Esophagus squamous epithelium (tissue), 5 donors: Measurements from ENCODE around the gene ANAPC10. TPM values are rescaled to one million over a fixed set of nuclear protein-coding genes. Genes with fewer than 3 reads are reported as not detected.

ENCODE experiments used
- DNase-seq: peaks from one replicate; lab custom pipeline; 2025; lab: John Stamatoyannopoulos, UW
- H3K27ac ChIP-seq, 4 donors: fragments of 200-600 bp; sonication (generic); one replicate each; pipeline ENCODE4 v1.5.1; 2016 to 2019; ENCODE audit warnings: mild to moderate bottlenecking in 1 of 4
- H3K27me3 ChIP-seq, 4 donors: fragments of 200-600 bp; sonication (generic); 1 replicate in 3 of 4; 2 replicates in 1 of 4; pipeline versions ENCODE4 v1.5.1 to v1.6.0; 2017 to 2021; ENCODE audit warnings: antibody characterized with exemption in 1 of 4
- H3K36me3 ChIP-seq, 3 donors: fragments of 200-600 bp; sonication (generic); one replicate each; pipeline ENCODE4 v1.5.1; 2016 to 2019
- H3K4me1 ChIP-seq, 3 donors: fragments of 200-600 bp; sonication (generic); one replicate each; pipeline ENCODE4 v1.5.1; 2017 to 2019
- H3K4me3 ChIP-seq, 4 donors: fragments of 200-600 bp; sonication (generic); 1 replicate in 3 of 4; 2 replicates in 1 of 4; pipeline ENCODE4 v1.5.1; 2016 to 2019; ENCODE audit warnings: mild to moderate bottlenecking in 2 of 4, moderate library complexity in 1 of 4
- H3K9me3 ChIP-seq, 3 donors: fragments of 200-600 bp; sonication (generic); one replicate each; pipeline ENCODE4 v1.5.1; 2016 to 2019
- CTCF ChIP-seq, 6 experiments: fragments of 450-650 bp in 4 of 6; fragments of 200-600 bp in 2 of 6; sonication (generic) in 2 of 6; IDR thresholded peaks; one replicate each; pipeline ENCODE4 v1.5.1; 2016 to 2019; ENCODE audit warnings: antibody characterized with exemption in 6 of 6, mild to moderate bottlenecking in 4 of 6, moderate library complexity in 4 of 6
- POLR2A ChIP-seq, 4 donors: fragments of 450-650 bp; IDR thresholded peaks; one replicate each; pipeline ENCODE4 v1.6.1; 2017; ENCODE audit warnings: antibody characterized with exemption in 4 of 4, mild to moderate bottlenecking in 4 of 4, moderate library complexity in 3 of 4
- WGBS, 2 donors: methylation state at CpG; one replicate each; pipeline ENCODE4 v1.1.5; 2018; 5-methylcytosine and 5-hydroxymethylcytosine counted together
- intact Hi-C: fragments of 100-400 bp; cut with DNase I; formaldehyde crosslinking; loops from one replicate; pipeline ENCODE4 v1.15.0; 2022
- total RNA-seq, 4 donors: library from RNA; depleted of rRNA; stranded (reverse); fragments of >200 nt; gene quantifications; one replicate each; pipeline ENCODE4 v1.1.0, GENCODE V29; 2016
- donor health status: DM: yes; HTN: yes; CAD: no.

Gene ANAPC10
- total RNA-seq, 4 donors from 2014 or later, result 13.1 to 21.2 (median 19.5) TPM

- H3K4me1 ChIP-seq, result no peaks in the 10 kb centered on the region
- intact Hi-C loops, result no loop called here
- H3K9me3 ChIP-seq, result no peaks in the 10 kb centered on the region
- no peak overlapping the region for H3K27ac ChIP-seq
- H3K36me3 ChIP-seq, result peaks cover 0 to 38% (median 0%) of the 10 kb centered on the region in 3 donors
- no peaks in the 10 kb centered on the region for H3K27me3 ChIP-seq
- no peak overlapping the region for H3K4me3 ChIP-seq
- no peak for DNase-seq
- 60 to 73% methylated on average over 1 of the region's 1 CpG for WGBS, 2 donors
- TF ChIP-seq POLR2A (IDR thresholded peaks at IDR 0.05), result no peak
- no peak for TF ChIP-seq CTCF (IDR thresholded peaks at IDR 0.05)
Observed at GRCh38 chr4:145075742-145076468, 22.1 kb downstream of the ANAPC10 start.

GRCh38 chr4:145071560-145071959 lies 26.4 kb downstream of the ANAPC10 start:
- Histone ChIP-seq H3K36me3 (peaks cover 0 to 11% (median 0%) of the 10 kb centered on the region in 3 donors), H3K4me1 (no peaks in the 10 kb centered on the region), H3K27me3 (no peaks in the 10 kb centered on the region), H3K9me3 (no peaks in the 10 kb centered on the region), H3K4me3 (no peak overlapping the region), H3K27ac (no peak overlapping the region)
- intact Hi-C loops, result no loop called here
- WGBS, 2 donors, result 79 to 94% methylated on average over 2 of the region's 2 CpGs
- no peak for DNase-seq
- TF ChIP-seq CTCF (IDR thresholded peaks at IDR 0.05), result no peak
- no peak for TF ChIP-seq POLR2A (IDR thresholded peaks at IDR 0.05)

GRCh38 chr4:145069361-145069760 lies 28.6 kb downstream of the ANAPC10 start:
- Histone ChIP-seq H3K4me3 (no peak overlapping the region), H3K27ac (no peak overlapping the region), H3K9me3 (no peaks in the 10 kb centered on the region), H3K4me1 (no peaks in the 10 kb centered on the region), H3K36me3 (peaks cover 0 to 10% (median 0%) of the 10 kb centered on the region in 3 donors), H3K27me3 (no peaks in the 10 kb centered on the region)
- DNase-seq, result no peak
- intact Hi-C loops, result loop anchor here (10.0 kb wide), 1 partner anchor 895 kb away; no protein-coding TSS in a partner anchor
- TF ChIP-seq CTCF (IDR thresholded peaks at IDR 0.05) (no peak), POLR2A (IDR thresholded peaks at IDR 0.05) (no peak)
- 59 to 60% methylated on average over 3 of the region's 3 CpGs for WGBS, 2 donors

- H3K9me3 ChIP-seq, result no peaks in the 10 kb centered on the region
- 58 to 67% methylated on average over 2 of the region's 2 CpGs for WGBS, 2 donors
Observed at GRCh38 chr4:145066063-145066501, 31.9 kb downstream of the ANAPC10 start.

More at GRCh38 chr4:145066063-145066501, 31.9 kb downstream of the ANAPC10 start:
- Histone ChIP-seq H3K4me3 (no peak overlapping the region), H3K27ac (no peak overlapping the region), H3K27me3 (no peaks in the 10 kb centered on the region), H3K36me3 (peaks cover 0 to 21% (median 0%) of the 10 kb centered on the region in 3 donors), H3K4me1 (no peaks in the 10 kb centered on the region)
- intact Hi-C loops, result loop anchor here (10.0 kb wide), 1 partner anchor 891 kb away; no protein-coding TSS in a partner anchor
- DNase-seq, result no peak
- TF ChIP-seq CTCF (IDR thresholded peaks at IDR 0.05) (no peak), POLR2A (IDR thresholded peaks at IDR 0.05) (no peak)
